CD14-positive monocyte (primary cell): ENCODE results near the gene P2RY11. TPM values are rescaled to one million over a fixed set of nuclear protein-coding genes. Genes with fewer than 3 reads are reported as not detected.

Experiments used
- DNase-seq, 3 donors: peaks; one replicate each; pipeline ENCODE4 v3.0.0-alpha.2; 2011 to 2022
- H2AFZ ChIP-seq: 2 replicates; pipeline ENCODE4 v1.6.0; 2012; ENCODE audit warnings: mild to moderate bottlenecking, low read depth, low read length, inconsistent platforms; ENCODE audit not compliant: insufficient read depth, poor library complexity, severe bottlenecking
- H3K27ac ChIP-seq, 2 donors: 1 replicate in 1 of 2; 2 replicates in 1 of 2; pipeline ENCODE4 v1.5.1; 2012 to 2013; ENCODE audit warnings: low read length in 2 of 2, control low read depth in 1 of 2, inconsistent platforms in 1 of 2, low read depth in 1 of 2, mild to moderate bottlenecking in 1 of 2
- H3K27me3 ChIP-seq, 2 donors: one replicate each; pipeline versions ENCODE4 v1.6.0 to v1.6.1; 2011 to 2013; ENCODE audit warnings: low read length in 2 of 2; ENCODE audit not compliant: control insufficient read depth in 2 of 2, insufficient read depth in 2 of 2
- H3K36me3 ChIP-seq, 2 donors: replicated peaks in 1 of 2; 1 replicate in 1 of 2; 2 replicates in 1 of 2; pipeline versions ENCODE4 v1.5.1 to v1.6.1; 2012 to 2013; ENCODE audit warnings: low read length in 2 of 2, control low read depth in 1 of 2, inconsistent platforms in 1 of 2, mild to moderate bottlenecking in 1 of 2; ENCODE audit not compliant: insufficient read depth in 2 of 2, control insufficient read depth in 1 of 2
- H3K4me1 ChIP-seq, 2 donors: 1 replicate in 1 of 2; 2 replicates in 1 of 2; pipeline versions ENCODE4 v1.5.1 to v1.6.1; 2012 to 2013; ENCODE audit warnings: low read length in 2 of 2, control low read depth in 1 of 2, inconsistent platforms in 1 of 2, mild to moderate bottlenecking in 1 of 2, moderate library complexity in 1 of 2; ENCODE audit not compliant: insufficient read depth in 2 of 2, control insufficient read depth in 1 of 2
- H3K4me2 ChIP-seq: replicated peaks from 2 replicates; pipeline ENCODE3; 2012; ENCODE audit warnings: low read length, moderate library complexity, mild to moderate bottlenecking; ENCODE audit not compliant: poor library complexity, severe bottlenecking; ENCODE audit errors: extremely low read depth
- H3K4me3 ChIP-seq, 3 experiments: fragments of 200-600 bp in 1 of 3; sonication (generic) in 1 of 3; replicated peaks in 1 of 3; 1 replicate in 2 of 3; 2 replicates in 1 of 3; pipeline ENCODE4 v1.5.1; 2011 to 2013; ENCODE audit warnings: low read length in 3 of 3, mild to moderate bottlenecking in 3 of 3, control low read depth in 2 of 3, low read depth in 2 of 3, inconsistent platforms in 1 of 3, moderate library complexity in 1 of 3
- H3K79me2 ChIP-seq: 2 replicates; pipeline ENCODE4 v1.6.0; 2012; ENCODE audit warnings: mild to moderate bottlenecking, control low read depth, inconsistent platforms, low read length, moderate library complexity; ENCODE audit not compliant: insufficient read depth
- H3K9ac ChIP-seq: 2 replicates; pipeline ENCODE4 v1.6.0; 2017; ENCODE audit warnings: low read length, mild to moderate bottlenecking; ENCODE audit not compliant: insufficient read depth, poor library complexity, severe bottlenecking
- H3K9me3 ChIP-seq, 2 donors: replicated peaks in 1 of 2; 1 replicate in 1 of 2; 2 replicates in 1 of 2; pipeline versions ENCODE4 v1.5.1 to v1.6.1; 2012 to 2013; ENCODE audit warnings: low read length in 2 of 2, control low read depth in 1 of 2; ENCODE audit not compliant: control insufficient read depth in 1 of 2, insufficient read depth in 1 of 2
- H4K20me1 ChIP-seq: 2 replicates; pipeline ENCODE4 v1.6.0; 2012; ENCODE audit warnings: mild to moderate bottlenecking, low read length, control low read depth, moderate library complexity; ENCODE audit not compliant: insufficient read depth
- H3K27ac Mint-ChIP-seq, 7 donors: one replicate each; pipeline ENCODE4 v1.8.0; 2020; ENCODE audit warnings: mild to moderate bottlenecking in 7 of 7, mixed read lengths in 7 of 7, moderate library complexity in 6 of 7, inconsistent platforms in 2 of 7
- H3K27me3 Mint-ChIP-seq, 3 donors: one replicate each; pipeline ENCODE4 v1.8.0; 2021 to 2022; ENCODE audit warnings: low read depth in 3 of 3, mild to moderate bottlenecking in 3 of 3, mixed read lengths in 3 of 3, moderate library complexity in 3 of 3, inconsistent platforms in 1 of 3
- H3K36me3 Mint-ChIP-seq, 2 donors: one replicate each; pipeline ENCODE4 v1.8.0; 2020; ENCODE audit warnings: mixed read lengths in 2 of 2, inconsistent platforms in 1 of 2, mild to moderate bottlenecking in 1 of 2
- H3K4me1 Mint-ChIP-seq: one replicate; pipeline ENCODE4 v1.8.0; 2020; ENCODE audit warnings: mild to moderate bottlenecking, mixed read lengths
- H3K4me3 Mint-ChIP-seq, 2 donors: one replicate each; pipeline ENCODE4 v1.8.0; 2020; ENCODE audit warnings: mild to moderate bottlenecking in 2 of 2, mixed read lengths in 2 of 2, moderate library complexity in 1 of 2
- H3K9me3 Mint-ChIP-seq, 7 donors: one replicate each; pipeline ENCODE4 v1.8.0; 2020 to 2022; ENCODE audit warnings: mixed read lengths in 7 of 7, mild to moderate bottlenecking in 6 of 7, moderate library complexity in 6 of 7, inconsistent platforms in 2 of 7
- CTCF ChIP-seq: fragments of 200-600 bp; IDR thresholded peaks from one replicate; pipeline ENCODE4 v1.8.0; 2022; ENCODE audit warnings: antibody characterized with exemption, mild to moderate bottlenecking
- WGBS: methylation state at CpG from one replicate; pipeline ENCODE4 v1.1.5; 2013; ENCODE audit warnings: missing lambda C conversion rate; ENCODE audit not compliant: insufficient coverage; 5-methylcytosine and 5-hydroxymethylcytosine counted together
- intact Hi-C, 2 donors: fragments of 100-400 bp; cut with micrococcal nuclease; formaldehyde crosslinking; loops; one replicate each; pipeline versions ENCODE4 v1.15.0 to v1.15.1; 2023
- polyA plus RNA-seq, 3 donors: library from polyadenylated mRNA; depleted of rRNA in 1 of 3; unstranded in 2 of 3; stranded (reverse) in 1 of 3; fragments of 300-500 nt in 2 of 3; fragments of >200 nt in 1 of 3; fragmentation: Illumina TruSeq in 2 of 3; gene quantifications; 1 replicate in 2 of 3; 2 replicates in 1 of 3; pipeline ENCODE4 v1.2.3, GENCODE V29; 2012 to 2021

The P2RY11 gene
- polyA plus RNA-seq, 3 donors = 0.50 to 10.0 (median 0.69) TPM

- no peak for DNase-seq
- H3K4me3 ChIP-seq = no peak overlapping the region
- Mint-ChIP-seq H3K27me3 (no peaks in the 10 kb centered on the region), H3K4me1 (no peaks in the 10 kb centered on the region), H3K9me3 (no peaks in the 10 kb centered on the region), H3K27ac (peak overlapping the region in 1 of 7 donors; percentile 61), H3K36me3 (peaks cover 69 to 94% of the 10 kb centered on the region in 2 donors), H3K4me3 (no peak overlapping the region)
- H3K36me3 ChIP-seq = peaks cover 95 to 100% of the 10 kb centered on the region in 2 donors
- H3K9me3 ChIP-seq = no peaks in the 10 kb centered on the region
- H3K27me3 ChIP-seq = no peaks in the 10 kb centered on the region
- intact Hi-C loops = no loop called here
- no peak for TF ChIP-seq CTCF
- H3K4me1 ChIP-seq = no peaks in the 10 kb centered on the region
- WGBS = 95% methylated on average over 37 of the region's 38 CpGs
- no peak overlapping the region for H2AFZ ChIP-seq
- no peaks in the 10 kb centered on the region for H4K20me1 ChIP-seq
- no peaks in the 10 kb centered on the region for H3K79me2 ChIP-seq
- H3K4me2 ChIP-seq = no peak overlapping the region
- no peak overlapping the region for H3K27ac ChIP-seq
- no peak overlapping the region for H3K9ac ChIP-seq
Observed at GRCh38 chr19:10137751-10138682, 26.5 kb downstream of the P2RY11 start.

- 97% methylated on average over 27 of the region's 27 CpGs for WGBS
- no peaks in the 10 kb centered on the region for H3K27me3 ChIP-seq
- no peak for TF ChIP-seq CTCF
- peaks cover 96 to 100% of the 10 kb centered on the region in 2 donors for H3K36me3 ChIP-seq
- intact Hi-C loops = no loop called here
- peaks cover 72 to 95% of the 10 kb centered on the region in 2 donors for H3K36me3 Mint-ChIP-seq
- H3K27ac Mint-ChIP-seq = peak overlapping the region in 3 of 7 donors; percentile 8 to 68 (median 44)
- H3K9ac ChIP-seq = no peak overlapping the region
- no peak overlapping the region for H3K4me2 ChIP-seq
- no peak for DNase-seq
- no peaks in the 10 kb centered on the region for H3K27me3 Mint-ChIP-seq
- no peaks in the 10 kb centered on the region for H4K20me1 ChIP-seq
- H3K4me1 ChIP-seq = no peaks in the 10 kb centered on the region
- H3K9me3 ChIP-seq = no peaks in the 10 kb centered on the region
- H3K4me3 ChIP-seq = no peak overlapping the region
- H3K4me3 Mint-ChIP-seq = no peak overlapping the region
- H3K79me2 ChIP-seq = no peaks in the 10 kb centered on the region
- peak overlapping the region in 1 of 2 donors; percentile 14 for H3K27ac ChIP-seq
- H3K4me1 Mint-ChIP-seq = no peaks in the 10 kb centered on the region
- no peaks in the 10 kb centered on the region for H3K9me3 Mint-ChIP-seq
- H2AFZ ChIP-seq = no peak overlapping the region
Observed at GRCh38 chr19:10138879-10139795, 27.6 kb downstream of the P2RY11 start.
